Raji (cell line): Measurements from ENCODE around the gene OR1A2.

Experiments used
- POLR2A ChIP-seq: IDR thresholded peaks from 2 replicates; pipeline ENCODE4 v1.6.1; 2011; ENCODE audit warnings: low read depth, low read length, control low read depth; ENCODE audit not compliant: insufficient read depth

Gene OR1A2

DNA sequence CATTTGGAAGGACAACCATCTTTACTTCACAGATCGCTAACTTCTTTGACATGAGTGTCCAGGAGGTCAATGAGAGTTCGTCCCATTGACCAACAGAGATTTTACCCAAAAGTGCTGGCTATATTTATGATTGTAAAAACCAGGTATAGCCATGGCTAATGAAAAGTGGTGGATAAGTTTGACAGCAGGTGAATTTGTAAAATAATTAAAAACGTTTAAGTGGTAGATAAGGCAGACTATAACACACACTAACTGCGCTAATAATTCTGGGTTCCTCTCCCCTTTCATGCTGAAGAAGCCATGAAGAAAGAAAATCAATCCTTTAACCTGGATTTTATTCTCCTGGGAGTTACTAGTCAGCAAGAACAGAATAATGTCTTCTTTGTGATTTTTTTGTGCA lies at the start of gene OR1A2:
TSS of gene OR1A2 (plus strand) at position 301 of the 400 bp plus-strand sequence. CDS start at position 301, 0 bp downstream.
- no peak for TF ChIP-seq POLR2A

GRCh38 chr17:3157218-3157617 lies 40.1 kb upstream of the OR1A2 start:
- TF ChIP-seq POLR2A, result no peak

- TF ChIP-seq POLR2A, result no peak
Measured at GRCh38 chr17:3167574-3167973, 29.7 kb upstream of the OR1A2 start.

GRCh38 chr17:3189961-3190360 lies 7.4 kb upstream of the OR1A2 start:
- no peak for TF ChIP-seq POLR2A

GRCh38 chr17:3207367-3207766 lies 10.0 kb downstream of the OR1A2 start, which contains the start of gene OR1A1:
Gene OR1A1 (plus strand): TSS chr17:3207667. CDS start chr17:3215621, 7,954 bp downstream.
- no peak for TF ChIP-seq POLR2A

GRCh38 chr17:3208484-3208883 lies 11.2 kb downstream of the OR1A2 start:
- no peak for TF ChIP-seq POLR2A

DNA sequence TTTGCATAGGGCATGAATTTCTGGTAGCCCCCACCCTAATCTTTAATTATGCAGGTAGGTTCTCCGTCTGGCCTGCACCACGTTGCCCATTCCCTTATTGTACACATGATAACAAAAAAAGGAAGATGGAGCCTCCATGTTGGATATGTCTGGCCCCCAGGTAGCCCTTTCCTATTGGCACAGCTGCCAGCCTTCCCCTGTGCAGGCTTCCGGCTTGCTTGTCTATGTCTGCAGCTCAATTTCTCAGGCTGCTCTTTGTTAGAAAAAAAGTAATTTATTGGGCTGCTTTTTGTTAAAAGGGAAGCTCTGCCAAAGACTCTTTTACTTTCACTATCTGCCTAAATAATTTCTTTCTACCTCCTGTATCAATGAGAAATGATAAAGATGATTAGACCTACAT lies 15.7 kb downstream of the OR1A2 start:
- no peak for TF ChIP-seq POLR2A

GRCh38 chr17:3213587-3213986 lies 16.3 kb downstream of the OR1A2 start:
- no peak for TF ChIP-seq POLR2A

DNA sequence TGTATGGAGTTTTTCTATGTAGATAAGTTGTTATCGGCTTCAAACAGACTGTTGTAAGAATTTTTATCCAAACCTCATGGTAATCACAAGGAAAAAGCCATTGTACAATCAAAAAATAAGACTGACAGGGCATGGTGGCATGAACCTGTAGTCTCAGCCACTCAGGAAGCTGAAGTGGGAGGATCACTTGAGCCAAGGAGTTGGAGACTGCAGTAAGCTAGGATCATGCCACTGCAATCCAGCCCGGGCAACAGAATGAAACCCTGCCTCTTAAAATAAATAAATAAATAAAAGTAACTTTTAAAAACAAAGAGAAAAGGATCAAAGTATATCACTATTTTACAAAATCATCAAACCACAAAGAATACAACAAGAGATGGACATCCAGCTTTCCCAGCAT lies 24.5 kb downstream of the OR1A2 start:
- no peak for TF ChIP-seq POLR2A

DNA sequence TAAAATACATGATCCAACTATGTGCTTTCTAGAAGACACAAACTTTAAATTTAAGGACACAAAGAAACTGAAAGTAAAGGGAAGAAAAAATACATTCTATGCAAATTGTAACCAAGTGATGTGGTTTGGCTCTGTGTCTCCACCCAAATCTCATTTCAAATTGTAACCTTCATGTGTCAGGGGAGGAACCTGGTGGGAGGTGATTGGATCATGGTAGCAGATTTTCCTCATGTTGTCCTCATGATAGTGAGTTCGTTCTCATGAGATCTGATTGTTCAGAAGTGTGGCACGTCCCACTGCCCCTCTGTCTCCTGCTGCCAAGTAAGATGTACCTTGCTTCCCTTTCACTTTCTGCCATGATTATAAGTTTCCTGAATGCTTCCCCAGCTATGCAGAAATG lies 25.2 kb downstream of the OR1A2 start:
- no peak for TF ChIP-seq POLR2A
